HT1080 (cell line): ENCODE data around the gene SLC8A1. TPM values are rescaled to one million over a fixed set of nuclear protein-coding genes. Genes with fewer than 3 reads are reported as not detected.

Experiments used
- DNase-seq: peaks from one replicate; pipeline ENCODE4 v3.0.0-alpha.2; 2015; ENCODE audit warnings: low read depth
- total RNA-seq: library from RNA; depleted of rRNA; stranded (reverse); fragments of >200 nt; shearing (Covaris generic); gene quantifications from 2 replicates; pipeline ENCODE4 v1.2.3, GENCODE V29; 2014

The SLC8A1 gene
- total RNA-seq, 1 experiment from 2014 or later, result 8.8 TPM

DNA sequence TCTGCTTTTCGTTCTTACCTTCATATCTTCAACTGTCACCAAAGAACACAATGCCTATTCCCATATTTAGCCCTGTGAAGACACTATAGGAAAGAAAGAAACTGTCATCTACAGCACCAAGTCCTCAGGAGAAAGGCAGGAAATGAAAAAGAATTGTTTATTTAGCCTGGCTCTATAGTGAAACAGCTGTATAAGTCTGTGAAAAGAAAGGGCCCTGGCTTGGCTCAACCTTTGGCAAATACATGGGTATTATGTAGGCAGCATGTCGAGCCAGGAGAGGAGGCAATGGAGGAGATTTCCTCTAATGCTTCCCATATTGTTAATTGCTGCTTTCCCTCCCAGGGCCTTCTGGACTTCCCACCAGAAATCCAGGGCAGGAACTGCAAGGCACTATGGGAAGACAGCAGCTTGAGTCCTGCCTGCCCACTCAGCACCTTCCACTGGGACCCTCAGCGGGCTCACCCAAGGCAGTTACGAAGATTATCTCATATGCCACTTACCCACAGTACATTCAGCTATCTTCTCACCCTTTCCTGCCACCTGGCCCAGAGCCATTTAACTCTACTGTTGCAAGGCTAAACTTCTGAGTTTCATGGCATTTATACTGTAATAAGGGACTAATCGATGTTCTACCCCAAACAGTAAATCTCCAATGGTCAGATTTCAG is 30.1 kb downstream of the SLC8A1 start:
- no peak for DNase-seq

DNA sequence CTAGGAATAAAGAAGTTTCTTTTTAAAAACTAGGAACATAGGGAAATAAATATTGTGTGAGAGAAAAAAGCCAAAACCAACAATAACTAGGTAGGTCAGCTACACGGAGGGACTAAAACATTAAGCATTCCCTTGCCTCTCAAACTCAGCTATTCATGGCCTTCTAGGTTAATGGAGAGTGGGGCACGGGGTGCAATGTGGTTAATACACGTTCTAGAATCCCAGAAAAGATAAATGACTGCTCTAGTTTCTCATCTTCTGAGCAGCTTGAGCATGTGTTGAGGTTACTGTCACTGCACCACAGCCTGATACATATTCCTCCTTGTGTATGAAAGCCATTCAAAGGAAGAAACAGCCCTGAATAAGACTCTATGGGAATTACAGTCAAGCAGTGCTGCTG is 31.4 kb downstream of the SLC8A1 start:
- DNase-seq, result no peak

DNA sequence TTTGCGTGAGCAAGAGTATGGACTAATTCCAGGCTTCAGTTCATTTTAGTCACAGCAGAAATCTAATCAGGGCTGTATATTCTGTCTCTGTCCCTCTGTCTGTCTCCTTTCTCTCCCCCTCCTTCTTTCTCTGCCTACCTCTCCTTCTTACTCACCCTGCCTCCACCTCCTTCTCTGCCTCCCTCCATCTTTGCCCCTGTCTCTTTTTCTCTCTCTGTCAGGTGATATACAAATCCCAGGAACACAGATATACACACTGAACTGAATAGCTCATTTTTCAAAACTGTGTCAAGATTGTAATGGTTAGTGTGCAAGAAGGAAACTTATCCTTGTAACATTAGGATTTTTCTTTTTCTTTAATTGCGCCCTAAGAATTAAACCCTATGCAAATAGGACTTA is 32.5 kb downstream of the SLC8A1 start:
- no peak for DNase-seq

DNA sequence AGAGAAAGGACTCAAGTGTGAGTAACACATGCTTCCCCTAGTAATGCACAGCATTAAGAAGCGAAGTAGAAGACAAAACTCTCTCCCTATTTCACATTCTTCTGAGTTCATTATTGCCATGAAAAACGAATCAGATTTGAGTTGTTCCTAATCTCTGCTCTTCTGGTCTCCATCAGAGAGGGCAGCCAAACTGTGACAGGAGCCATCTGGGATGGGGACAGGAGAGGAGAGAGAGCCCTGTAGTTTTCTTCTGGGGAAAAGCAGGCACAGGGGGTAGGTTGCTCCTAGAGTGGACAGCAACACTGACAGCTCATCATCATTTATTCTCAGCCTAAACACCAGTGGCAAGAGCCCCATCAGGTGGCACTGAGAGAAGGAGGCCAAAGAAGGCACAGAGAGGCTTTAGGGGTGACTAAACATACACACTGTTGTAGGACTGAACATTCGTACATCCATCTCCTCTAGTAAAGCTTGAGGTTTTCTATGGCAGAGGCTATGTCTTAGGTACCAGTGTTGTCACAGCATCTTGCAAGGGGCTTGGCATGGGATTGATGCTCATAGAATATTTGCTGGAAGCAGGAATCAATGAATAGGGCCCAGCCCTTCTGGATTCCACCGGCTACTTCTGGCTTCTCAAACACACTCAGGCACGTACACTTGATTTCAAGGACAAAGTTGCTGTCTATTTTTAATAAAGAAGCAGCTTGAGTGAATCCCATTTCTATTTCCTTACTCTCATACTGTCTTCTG is 33.1 kb downstream of the SLC8A1 start:
- DNase-seq, result no peak

DNA sequence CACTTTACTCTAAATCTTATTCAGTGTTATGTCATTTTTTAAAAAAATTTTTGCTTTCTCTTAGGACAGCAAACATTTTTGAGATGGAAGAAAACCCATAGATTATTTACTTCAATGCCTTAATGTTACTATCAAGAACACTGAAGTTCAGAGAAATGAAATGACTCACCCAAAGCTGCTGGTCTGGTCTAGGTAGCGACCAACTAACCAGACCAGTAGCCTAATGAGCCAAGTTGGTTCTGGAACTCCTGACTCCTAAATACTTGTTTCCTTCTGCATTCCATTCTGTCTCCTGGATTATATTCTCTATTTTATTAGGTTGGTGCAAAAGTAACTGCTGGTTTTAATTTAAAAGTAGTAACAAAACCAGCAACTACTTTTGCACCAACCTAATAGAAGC is 35.4 kb downstream of the SLC8A1 start:
- no peak for DNase-seq

DNA sequence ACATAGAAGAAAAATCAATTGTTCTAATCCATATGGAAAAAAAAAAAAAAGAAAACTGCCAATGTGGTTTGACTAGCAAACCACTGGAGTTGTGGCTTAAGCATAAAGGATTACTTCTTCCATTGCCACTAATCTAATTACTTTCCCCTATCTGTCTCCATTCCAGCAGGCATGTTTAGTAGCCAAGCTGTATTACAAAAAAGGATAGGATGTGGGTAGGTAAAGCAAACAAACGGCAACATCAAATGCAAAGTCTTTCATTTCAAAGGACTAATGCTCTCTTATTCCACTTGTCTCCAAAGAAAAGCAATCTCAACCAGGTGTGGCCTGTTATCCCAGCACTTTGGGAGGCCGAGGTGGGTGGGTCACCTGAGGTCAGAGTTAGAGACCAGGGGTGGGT is 36.5 kb downstream of the SLC8A1 start:
- DNase-seq, result no peak

DNA sequence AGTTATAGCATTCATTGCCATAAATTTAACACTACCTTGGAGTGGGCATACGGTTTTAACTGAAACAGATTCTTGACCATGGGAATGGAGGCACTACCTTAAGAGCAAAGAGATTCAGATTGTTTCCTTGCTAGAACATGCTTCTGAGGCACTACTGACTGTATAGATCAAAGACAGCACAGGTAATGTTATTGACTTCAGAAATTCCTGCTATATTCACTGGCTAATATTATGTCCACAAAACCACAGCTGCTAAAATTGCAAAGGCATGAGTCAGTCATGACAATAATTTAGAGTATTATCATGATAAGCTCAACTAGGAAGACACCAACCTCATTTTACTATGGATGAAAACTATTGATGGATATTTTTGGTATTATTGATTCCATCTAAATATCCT is 39.4 kb downstream of the SLC8A1 start:
- DNase-seq, result peak; percentile 61

DNA sequence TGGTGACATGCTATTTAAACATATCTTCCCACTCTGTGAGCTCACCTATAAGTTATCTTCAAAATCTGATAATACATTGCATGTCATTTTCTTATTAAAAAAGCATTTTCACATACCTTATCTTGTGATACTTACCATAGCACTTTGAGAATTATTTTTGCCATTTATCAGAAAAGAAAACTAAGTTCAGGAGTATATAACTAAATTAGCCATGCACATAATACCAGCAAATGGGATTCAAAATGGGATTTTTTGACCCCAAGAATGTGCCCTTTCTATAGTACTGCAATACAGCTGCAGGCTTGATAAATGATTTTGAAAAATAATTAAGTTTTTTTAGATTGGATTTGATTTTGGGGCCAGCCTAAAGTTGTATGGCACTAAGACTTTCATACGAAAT is 41.2 kb downstream of the SLC8A1 start:
- no peak for DNase-seq

DNA sequence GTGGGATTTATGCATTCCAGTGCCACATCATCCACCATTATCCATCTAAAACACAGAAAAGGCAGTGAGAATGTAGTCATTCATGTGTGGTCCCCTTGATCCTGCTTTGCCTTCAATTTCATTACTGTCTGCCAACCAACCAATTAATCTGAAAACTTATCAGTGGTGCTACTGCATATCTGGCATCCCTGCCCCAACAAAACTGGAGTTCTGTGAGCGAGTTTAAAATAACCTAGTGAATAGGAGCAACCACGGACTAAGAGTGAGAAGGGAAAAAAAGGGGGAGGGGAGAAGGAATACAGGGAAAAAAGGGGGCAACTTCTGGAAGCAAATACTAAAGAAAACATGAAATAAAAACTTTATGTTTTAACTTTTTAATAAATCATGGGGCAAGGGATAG is 42.2 kb downstream of the SLC8A1 start:
- no peak for DNase-seq

DNA sequence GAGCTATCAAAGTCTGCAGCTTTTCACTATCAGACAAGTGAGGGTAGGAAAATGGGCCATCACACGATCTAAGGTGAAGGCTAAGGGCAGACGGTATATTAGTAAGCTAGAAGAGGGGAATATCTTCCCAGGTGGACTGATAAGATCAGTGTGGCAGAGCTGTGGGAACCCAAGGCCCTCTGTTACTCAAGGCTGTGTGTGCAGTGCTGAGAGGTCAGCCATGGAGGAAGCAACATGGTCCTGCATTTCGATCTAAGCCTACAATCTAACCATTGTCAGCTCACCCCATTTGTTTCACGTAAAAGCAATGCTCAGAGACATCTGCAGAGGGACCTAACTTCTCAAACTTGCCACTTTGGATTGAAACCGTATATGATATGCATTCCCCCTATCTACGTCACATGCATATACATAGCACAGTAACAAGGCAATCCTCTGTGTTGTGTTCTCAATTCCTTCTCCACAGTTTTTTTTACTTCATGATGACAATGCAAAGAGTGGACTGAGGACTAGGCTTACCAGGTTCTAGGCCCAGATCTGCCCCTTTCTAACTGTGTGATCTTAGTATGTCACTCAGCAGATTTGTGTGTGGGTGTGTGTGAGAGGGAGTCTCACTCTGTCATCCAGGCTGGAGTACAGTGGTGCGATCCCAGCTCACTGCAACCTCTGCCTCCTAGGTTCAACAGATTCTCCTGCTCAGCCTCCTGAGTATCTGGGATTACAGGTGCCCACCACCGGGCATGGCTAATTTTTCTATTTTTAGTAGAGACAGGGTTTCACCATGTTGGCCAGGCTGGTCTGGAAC is 45.2 kb downstream of the SLC8A1 start:
- DNase-seq, result no peak

DNA sequence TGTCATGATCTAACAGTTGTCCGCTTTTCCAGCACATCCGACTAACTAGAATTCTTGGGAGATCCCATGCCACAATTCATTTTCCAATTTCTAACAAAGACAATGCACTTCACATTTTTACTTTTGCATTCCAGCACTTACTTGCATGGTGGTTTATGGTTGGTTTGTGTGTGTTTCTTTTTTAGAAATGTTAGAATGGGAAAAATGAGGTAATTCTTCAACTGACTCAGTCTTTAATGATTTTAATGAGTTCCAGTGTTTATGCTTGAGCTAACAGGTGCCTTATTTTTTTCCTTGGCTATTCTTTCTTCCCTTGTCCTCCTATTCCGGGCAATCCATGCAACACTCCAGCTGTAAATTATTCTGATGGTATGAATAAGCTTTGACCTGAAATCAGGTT is 46.4 kb downstream of the SLC8A1 start:
- no peak for DNase-seq

DNA sequence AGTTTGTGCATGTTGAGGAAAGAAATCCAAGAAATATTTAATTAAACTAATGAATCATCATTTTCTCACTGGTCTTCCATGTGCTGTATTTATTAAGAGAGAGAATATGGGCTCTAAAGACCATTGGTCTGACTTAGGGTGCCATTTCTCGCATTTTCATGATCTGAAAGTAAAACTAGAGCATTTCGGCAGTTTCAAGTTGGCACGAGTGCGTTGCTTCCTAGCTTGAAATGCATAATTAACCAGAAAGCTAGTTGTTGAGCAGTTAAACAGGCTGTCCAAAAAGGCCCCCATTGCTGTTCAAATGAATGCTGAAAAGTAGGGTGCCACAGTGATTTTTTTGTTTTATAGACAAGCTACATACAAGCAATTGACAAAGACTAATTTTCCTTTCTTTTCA is 47.4 kb downstream of the SLC8A1 start:
- no peak for DNase-seq

DNA sequence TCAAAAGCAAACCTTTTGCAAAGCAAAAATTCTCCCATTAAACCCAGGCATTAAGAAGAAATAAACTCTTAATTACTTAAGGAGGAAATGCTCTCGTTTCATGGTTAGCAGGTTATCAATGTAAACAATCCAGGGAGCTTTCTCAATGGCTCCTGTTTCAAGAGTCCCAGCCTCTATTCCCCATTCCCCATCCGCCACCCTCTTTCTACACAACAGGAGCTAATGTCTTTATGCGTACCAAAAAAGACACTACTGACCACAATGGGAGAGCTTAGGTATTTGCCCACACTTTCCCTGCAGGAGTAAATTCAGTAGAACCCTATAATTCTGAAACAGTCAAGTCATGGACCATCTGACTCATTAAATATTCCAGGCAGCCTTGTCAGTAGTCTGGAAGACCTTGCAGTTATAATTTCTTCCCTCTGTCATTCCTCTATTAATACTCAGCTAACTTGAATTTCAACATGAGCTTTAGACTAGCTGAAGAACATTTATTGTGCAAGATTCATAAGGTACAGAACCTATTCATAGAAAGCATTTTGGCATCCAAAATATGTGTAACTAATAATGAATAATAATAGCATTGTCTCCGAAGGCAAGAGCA is 48.6 kb downstream of the SLC8A1 start:
- DNase-seq, result peak; percentile 34

DNA sequence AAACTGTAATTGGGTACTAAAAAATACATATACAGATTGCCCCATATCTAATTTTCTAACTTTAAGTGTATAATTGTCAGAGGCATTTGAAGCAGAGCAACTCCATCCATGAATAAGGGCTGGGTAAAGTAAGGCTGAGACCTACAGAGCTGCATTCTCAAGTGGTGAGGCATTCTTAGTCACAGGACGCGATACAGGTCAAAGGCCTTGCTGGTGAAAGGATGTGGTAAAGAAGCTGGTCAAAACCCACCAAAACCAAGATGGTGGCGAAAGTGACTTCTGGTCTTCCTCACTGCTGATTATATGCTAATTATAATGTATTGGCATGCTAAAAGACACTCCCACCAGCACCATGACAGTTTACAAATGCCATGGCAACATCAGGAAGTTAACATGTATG is 50.0 kb downstream of the SLC8A1 start:
- peak; percentile 98 for DNase-seq

DNA sequence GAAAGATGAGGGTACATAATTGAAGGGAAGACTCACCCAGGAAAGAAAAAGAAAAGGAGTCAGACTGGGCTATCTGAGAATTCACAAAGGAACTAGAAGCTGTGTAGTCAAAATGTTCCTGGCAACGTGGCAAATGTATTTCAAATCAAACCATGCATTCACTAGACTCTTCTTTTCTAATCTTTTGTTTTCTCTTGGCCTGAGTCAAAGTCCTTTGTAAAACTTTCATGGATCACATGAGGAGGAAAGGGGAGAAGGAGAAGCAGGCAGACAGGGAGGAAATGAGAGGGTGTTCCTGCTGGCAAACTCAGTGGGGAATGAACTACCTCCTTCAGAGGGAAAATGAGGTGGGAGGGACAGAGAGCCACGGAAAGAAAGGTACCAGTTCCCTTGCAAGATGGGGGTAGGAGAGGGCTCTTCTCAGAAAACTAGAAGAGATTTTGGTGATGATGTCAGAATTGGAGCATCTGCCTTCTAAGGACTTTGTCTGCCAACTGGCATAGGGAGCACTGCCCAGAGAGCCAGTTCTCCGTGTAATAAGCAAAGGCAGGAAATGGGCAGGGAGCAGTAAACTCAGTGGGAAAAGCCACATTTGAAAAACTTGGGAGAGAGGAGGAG is 51.4 kb downstream of the SLC8A1 start:
- DNase-seq, result peak; percentile 41

DNA sequence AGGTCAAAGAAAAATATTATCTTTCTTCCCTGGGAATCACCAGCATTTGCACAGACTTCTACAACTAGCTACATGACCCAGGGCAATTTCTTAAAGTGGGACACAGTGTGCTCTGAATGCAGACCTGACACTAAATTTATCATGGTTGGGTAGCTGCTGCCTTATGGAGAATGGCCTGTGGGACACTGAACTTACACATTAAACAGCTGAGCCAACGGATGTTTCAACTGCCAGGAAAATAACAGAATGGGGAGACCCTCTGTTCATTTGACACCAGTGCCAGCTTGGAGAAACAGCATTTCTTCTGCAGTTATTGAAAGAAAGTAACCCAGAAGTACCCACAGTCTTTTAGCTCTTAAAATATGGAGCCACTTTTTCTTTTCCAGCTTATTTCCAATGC is 54.1 kb downstream of the SLC8A1 start:
- no peak for DNase-seq

DNA sequence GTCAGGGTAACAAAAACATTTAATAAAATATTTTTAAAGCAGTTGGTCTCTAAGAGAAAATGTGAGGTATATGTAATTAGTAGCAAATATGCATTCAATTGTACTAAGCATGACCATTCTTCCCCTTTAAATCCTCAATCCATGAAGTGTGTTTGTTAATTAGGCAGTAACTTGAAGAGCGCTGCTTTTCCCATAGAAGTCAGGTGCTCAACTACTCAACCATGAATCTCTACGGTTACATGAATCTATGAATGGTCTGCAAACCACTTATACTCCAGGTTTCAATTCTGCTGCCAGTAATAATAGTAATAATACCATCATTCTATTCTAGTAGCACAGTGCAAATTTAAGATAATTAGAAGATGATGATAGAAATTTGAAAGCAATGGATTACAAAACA is 55.8 kb downstream of the SLC8A1 start:
- DNase-seq, result no peak

DNA sequence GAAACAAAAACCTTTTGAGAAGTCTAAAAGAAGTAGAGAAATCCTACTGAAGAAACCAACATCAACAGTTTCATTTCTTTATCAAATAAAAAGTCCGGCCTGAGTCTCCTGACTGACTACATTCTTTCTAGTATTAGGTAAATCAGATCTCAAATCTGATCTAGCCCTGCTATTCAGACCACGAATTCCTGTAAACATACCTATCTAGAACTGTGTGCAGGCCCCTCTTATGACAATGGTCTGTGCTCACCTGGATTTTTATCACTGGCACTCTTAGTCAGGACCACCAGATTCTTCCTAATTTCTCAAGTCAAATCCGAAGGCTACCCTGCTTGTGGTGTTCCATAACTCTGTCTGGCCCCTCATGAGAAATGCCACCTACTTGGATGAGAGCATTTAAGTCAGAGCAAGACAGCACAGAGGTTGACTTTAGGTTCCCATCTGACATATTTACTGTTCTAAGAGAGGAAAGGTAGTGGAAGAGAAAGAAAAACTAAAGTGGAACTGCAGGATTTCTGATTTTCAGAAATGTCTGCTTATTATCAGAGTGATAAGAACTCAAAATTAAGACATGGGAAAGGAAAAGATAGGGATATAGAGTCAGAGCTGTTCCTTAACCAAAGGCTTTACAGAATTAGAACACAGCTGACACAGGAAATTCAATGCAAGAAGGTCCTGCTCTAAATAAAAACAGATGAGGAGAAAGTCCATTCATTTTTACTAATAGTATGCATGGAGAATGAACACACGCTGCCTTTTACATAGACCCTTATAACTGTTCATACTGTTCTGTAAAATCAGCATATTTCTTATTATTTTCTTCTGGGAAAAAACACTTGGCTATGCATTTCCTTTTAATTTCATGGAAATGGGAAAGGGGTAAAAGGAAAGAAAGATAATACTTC is 56.5 kb downstream of the SLC8A1 start:
- no peak for DNase-seq

DNA sequence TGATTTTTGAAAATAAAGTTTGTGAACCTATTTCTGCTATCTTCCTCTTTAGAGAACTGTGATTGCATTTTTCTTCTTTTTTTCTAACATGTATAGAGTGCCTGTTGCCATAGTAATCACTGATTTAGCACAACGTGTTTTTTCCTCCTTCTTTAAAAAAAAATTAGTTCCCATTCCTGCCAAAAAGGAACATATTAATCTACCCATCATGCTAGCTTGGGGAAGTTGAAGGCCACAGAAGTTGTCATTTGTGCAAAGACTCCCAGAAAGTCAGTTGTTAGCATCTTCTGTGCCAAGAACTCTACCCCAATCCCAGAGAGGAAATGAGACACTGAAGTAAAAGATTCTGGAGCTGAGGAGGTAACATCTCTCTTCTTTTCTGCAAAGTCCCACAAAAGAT is 57.3 kb downstream of the SLC8A1 start:
- DNase-seq, result no peak

DNA sequence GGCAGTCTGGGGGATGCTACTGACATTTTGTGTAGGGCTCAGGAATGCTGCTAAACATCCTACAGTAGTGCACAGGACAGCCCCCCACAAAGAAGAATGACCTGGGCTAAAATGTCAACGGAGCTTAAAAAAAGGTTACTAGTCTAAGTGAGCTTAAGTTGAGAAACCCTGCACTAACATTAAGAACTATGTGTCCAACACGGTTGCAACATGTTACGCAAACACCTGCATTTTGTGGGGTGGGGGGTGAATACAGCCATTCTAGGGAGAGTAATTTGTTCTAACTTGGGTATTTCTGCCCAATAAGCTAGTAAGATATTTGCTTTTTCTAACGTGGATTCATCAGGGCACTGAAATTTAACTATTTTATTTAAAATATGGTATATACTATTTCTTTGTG is 57.9 kb downstream of the SLC8A1 start:
- DNase-seq, result no peak

DNA sequence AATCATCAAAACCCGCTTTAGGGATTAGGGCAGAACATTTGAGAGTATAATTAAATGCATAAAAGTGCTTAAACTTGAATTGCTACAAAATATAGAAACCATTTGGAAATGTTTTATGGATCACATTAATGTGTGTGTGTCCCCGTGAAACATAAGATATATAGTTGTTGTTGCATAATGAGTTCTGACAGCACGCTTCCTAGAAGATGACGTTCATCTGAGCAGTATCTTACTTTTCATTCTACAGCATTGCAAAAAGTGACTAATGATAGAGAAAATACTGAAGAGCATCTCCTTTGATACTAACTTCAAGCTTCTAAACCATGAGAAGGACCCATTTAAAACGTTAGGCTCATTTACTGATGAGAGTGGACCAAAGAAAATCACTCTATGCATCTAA is 63.7 kb downstream of the SLC8A1 start:
- no peak for DNase-seq
